Panc1 (cell line): ENCODE data around the gene TFDP1. TPM values are rescaled to one million over a fixed set of nuclear protein-coding genes. Genes with fewer than 3 reads are reported as not detected.

ENCODE experiments used
- ATAC-seq: fragments of 200-7000 bp; cut with Tn5 transposase; 2 replicates; pipeline ENCODE4 v1.9.1; 2020; ENCODE audit warnings: mild to moderate bottlenecking, moderate library complexity
- BruUV-seq: library from RNA; stranded (reverse); fragments of 400-500 nt; replicated peaks from 2 replicates; lab custom pipeline; 2021; lab: Mats Ljungman, UMichigan
- CTCF ChIA-PET: fragments of 300-600 bp; sonication (Branson Sonifier 250); formaldehyde crosslinking; loops from one replicate; lab custom pipeline; 2022; ENCODE audit warnings: antibody characterized with exemption; lab: Charles Lee
- POLR2A ChIA-PET: fragments of 300-600 bp; sonication (Branson Sonifier 250); formaldehyde crosslinking; loops from one replicate; lab custom pipeline; 2022; ENCODE audit warnings: antibody characterized with exemption; lab: Charles Lee
- DNase-seq: peaks from one replicate; pipeline ENCODE4 v3.0.0-alpha.2; 2010; ENCODE audit warnings: low read depth, low spot score
- H3K27ac ChIP-seq: 2 replicates; pipeline ENCODE4 v1.5.1; 2011; ENCODE audit warnings: mild to moderate bottlenecking, low read length, inconsistent platforms
- H3K27me3 ChIP-seq: fragments of 200-500 bp; sonication (Bioruptor generic); 2 replicates; pipeline ENCODE4 v1.6.0; 2014; ENCODE audit warnings: low read length, inconsistent platforms; ENCODE audit not compliant: control insufficient read depth, insufficient read depth
- H3K36me3 ChIP-seq: fragments of 200-500 bp; sonication (Bioruptor generic); 2 replicates; pipeline ENCODE4 v1.5.1; 2014; ENCODE audit warnings: inconsistent platforms, mild to moderate bottlenecking, low read length, moderate library complexity; ENCODE audit not compliant: control insufficient read depth, insufficient read depth
- H3K4me1 ChIP-seq: 2 replicates; pipeline ENCODE4 v1.5.1; 2011; ENCODE audit warnings: inconsistent platforms, mild to moderate bottlenecking, low read length, moderate library complexity; ENCODE audit not compliant: control insufficient read depth, insufficient read depth
- H3K4me3 ChIP-seq, 2 experiments: 2 replicates each; pipeline ENCODE4 v1.5.1; 2011 to 2012; ENCODE audit warnings: low read depth in 2 of 2, low read length in 2 of 2, mild to moderate bottlenecking in 2 of 2, inconsistent platforms in 1 of 2, moderate library complexity in 1 of 2
- H3K9me3 ChIP-seq: fragments of 200-500 bp; sonication (Bioruptor generic); 2 replicates; pipeline ENCODE4 v1.5.1; 2014; ENCODE audit warnings: low read depth, mild to moderate bottlenecking, inconsistent platforms, low read length, moderate library complexity; ENCODE audit not compliant: control insufficient read depth, insufficient read depth
- POLR2AphosphoS5 ChIP-seq: IDR thresholded peaks from 2 replicates; pipeline ENCODE4 v1.6.1; 2012; ENCODE audit warnings: mild to moderate bottlenecking, low read depth, low read length, moderate library complexity
- SIN3A ChIP-seq: IDR thresholded peaks from 2 replicates; pipeline ENCODE4 v1.6.1; 2012; ENCODE audit warnings: low read depth, mild to moderate bottlenecking, low read length, moderate library complexity, borderline replicate concordance; ENCODE audit not compliant: insufficient read depth
- TCF7L2 ChIP-seq: IDR thresholded peaks from 2 replicates; pipeline ENCODE4 v1.6.1; 2011; ENCODE audit warnings: mild to moderate bottlenecking, low read depth, low read length, inconsistent platforms
- in situ Hi-C: cut with HindIII; loops from 2 replicates; pipeline ENCODE4 v1.10.0; 2016; ENCODE audit warnings: low sequenced_read_pairs, low pct_unique_long_range_greater_than_20kb
- intact Hi-C: fragments of 100-400 bp; cut with micrococcal nuclease; formaldehyde crosslinking; loops from one replicate; pipeline ENCODE4 v1.10.0; 2022; ENCODE audit not compliant: unreplicated experiment
- total RNA-seq: library from RNA; stranded (reverse); gene quantifications from one replicate; pipeline ENCODE4 v1.2.1, GENCODE V29; 2021; ENCODE audit not compliant: unreplicated experiment
- TF ChIP-seq, protein P1 (sequence below): fragments of 450-650 bp; IDR thresholded peaks from 2 replicates; pipeline ENCODE4 v1.5.1; 2017; ENCODE audit warnings: mild to moderate bottlenecking
- TF ChIP-seq, protein P2 (sequence below), 2 experiments: IDR thresholded peaks; 2 replicates each; pipeline ENCODE4 v1.6.1; 2011 to 2012; ENCODE audit warnings: low read depth in 2 of 2, control low read depth in 1 of 2, low read length in 1 of 2, mild to moderate bottlenecking in 1 of 2, moderate library complexity in 1 of 2; ENCODE audit not compliant: insufficient read depth in 1 of 2

TFDP1 gene
- total RNA-seq, 1 experiment from 2014 or later: 91.6 TPM

DNA sequence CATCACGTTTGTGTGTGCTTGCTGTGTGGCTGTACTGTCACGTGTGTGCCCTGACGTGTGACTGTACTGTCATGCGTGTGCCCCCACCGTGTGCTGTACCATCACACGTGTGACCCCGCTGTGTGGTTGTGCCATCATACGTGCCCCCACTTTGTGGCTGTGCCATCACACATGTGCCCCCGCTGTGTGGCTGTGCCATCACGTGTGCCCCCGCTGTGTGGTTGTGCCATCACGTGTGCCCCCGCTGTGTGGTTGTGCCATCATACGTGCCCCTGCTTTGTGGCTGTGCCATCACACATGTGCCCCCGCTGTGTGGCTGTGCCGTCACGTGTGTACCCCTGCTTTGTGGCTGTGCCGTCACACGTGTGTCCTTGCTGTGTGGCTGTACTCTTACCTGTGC lies 25.7 kb downstream of the TFDP1 start:
- ATAC-seq (no peak), DNase-seq (no peak)
- no peak overlapping the region for H3K27ac ChIP-seq
- no peak overlapping the region for H3K4me3 ChIP-seq
- intact Hi-C loops (no loop called here), in situ Hi-C loops (no loop called here)
- no peaks in the 10 kb centered on the region for H3K9me3 ChIP-seq
- ChIA-PET CTCF (no interaction called here), POLR2A (no interaction called here)
- TF ChIP-seq SIN3A: no peak
- no peak for TF ChIP-seq TCF7L2
- TF ChIP-seq, protein P1, sequence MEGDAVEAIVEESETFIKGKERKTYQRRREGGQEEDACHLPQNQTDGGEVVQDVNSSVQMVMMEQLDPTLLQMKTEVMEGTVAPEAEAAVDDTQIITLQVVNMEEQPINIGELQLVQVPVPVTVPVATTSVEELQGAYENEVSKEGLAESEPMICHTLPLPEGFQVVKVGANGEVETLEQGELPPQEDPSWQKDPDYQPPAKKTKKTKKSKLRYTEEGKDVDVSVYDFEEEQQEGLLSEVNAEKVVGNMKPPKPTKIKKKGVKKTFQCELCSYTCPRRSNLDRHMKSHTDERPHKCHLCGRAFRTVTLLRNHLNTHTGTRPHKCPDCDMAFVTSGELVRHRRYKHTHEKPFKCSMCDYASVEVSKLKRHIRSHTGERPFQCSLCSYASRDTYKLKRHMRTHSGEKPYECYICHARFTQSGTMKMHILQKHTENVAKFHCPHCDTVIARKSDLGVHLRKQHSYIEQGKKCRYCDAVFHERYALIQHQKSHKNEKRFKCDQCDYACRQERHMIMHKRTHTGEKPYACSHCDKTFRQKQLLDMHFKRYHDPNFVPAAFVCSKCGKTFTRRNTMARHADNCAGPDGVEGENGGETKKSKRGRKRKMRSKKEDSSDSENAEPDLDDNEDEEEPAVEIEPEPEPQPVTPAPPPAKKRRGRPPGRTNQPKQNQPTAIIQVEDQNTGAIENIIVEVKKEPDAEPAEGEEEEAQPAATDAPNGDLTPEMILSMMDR: no peak
- TF ChIP-seq, protein P2, sequence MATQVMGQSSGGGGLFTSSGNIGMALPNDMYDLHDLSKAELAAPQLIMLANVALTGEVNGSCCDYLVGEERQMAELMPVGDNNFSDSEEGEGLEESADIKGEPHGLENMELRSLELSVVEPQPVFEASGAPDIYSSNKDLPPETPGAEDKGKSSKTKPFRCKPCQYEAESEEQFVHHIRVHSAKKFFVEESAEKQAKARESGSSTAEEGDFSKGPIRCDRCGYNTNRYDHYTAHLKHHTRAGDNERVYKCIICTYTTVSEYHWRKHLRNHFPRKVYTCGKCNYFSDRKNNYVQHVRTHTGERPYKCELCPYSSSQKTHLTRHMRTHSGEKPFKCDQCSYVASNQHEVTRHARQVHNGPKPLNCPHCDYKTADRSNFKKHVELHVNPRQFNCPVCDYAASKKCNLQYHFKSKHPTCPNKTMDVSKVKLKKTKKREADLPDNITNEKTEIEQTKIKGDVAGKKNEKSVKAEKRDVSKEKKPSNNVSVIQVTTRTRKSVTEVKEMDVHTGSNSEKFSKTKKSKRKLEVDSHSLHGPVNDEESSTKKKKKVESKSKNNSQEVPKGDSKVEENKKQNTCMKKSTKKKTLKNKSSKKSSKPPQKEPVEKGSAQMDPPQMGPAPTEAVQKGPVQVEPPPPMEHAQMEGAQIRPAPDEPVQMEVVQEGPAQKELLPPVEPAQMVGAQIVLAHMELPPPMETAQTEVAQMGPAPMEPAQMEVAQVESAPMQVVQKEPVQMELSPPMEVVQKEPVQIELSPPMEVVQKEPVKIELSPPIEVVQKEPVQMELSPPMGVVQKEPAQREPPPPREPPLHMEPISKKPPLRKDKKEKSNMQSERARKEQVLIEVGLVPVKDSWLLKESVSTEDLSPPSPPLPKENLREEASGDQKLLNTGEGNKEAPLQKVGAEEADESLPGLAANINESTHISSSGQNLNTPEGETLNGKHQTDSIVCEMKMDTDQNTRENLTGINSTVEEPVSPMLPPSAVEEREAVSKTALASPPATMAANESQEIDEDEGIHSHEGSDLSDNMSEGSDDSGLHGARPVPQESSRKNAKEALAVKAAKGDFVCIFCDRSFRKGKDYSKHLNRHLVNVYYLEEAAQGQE (IDR thresholded peaks at IDR 0.05; ENCODE audit: insufficient read depth in 1 of 2, low read depth in 2 of 2, low read length in 1 of 2): no peak
- TF ChIP-seq POLR2AphosphoS5: no peak
- no TSS peak for BruUV-seq
- peaks cover 3% of the 10 kb centered on the region; the same call in 1 of the 2 replicates for H3K36me3 ChIP-seq
- no peaks in the 10 kb centered on the region for H3K27me3 ChIP-seq
- H3K4me1 ChIP-seq: no peaks in the 10 kb centered on the region

DNA sequence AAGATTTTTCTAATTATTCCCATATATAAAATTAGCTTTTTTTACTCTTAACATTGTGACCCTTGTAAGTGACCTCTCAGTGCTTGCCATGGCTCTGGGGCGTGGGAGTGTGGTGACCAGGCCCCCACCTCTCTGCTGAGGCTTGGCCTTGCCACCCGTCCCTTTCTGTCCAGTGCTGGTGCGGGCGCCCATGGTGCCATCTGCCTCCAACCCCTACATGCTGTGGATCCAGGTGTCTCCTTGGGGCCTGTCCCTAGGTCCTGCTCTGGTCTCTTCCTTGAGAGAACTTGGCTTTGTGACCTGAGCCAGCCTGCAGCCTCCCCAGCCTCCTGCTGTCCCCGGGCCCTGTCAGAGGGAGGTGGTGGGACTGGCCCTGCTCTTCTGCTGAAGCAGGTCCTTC lies 27.4 kb downstream of the TFDP1 start:
- CTCF ChIA-PET: no interaction called here
- DNase-seq: no peak
- no peak for ATAC-seq
- no peaks in the 10 kb centered on the region for H3K27me3 ChIP-seq
- peaks cover 3% of the 10 kb centered on the region; the same call in 1 of the 2 replicates for H3K36me3 ChIP-seq
- intact Hi-C loops (no loop called here), in situ Hi-C loops (no loop called here)
- no peak overlapping the region for H3K4me3 ChIP-seq
- H3K4me1 ChIP-seq: peaks cover 5% of the 10 kb centered on the region; the same call in 1 of the 2 replicates
- POLR2A ChIA-PET: no interaction called here
- H3K9me3 ChIP-seq: no peaks in the 10 kb centered on the region
- TF ChIP-seq, protein P2 (IDR thresholded peaks at IDR 0.05; ENCODE audit: insufficient read depth in 1 of 2, low read depth in 2 of 2, low read length in 1 of 2): no peak
- no peak for TF ChIP-seq SIN3A
- TF ChIP-seq POLR2AphosphoS5: no peak
- TF ChIP-seq, protein P1: no peak
- no peak for TF ChIP-seq TCF7L2
- no peak overlapping the region for H3K27ac ChIP-seq
- no TSS peak for BruUV-seq
